ENCODE data around the gene BBLN.
A peak's percentile ranks its signal among the peaks of the same experiment; 100 is the strongest.

BBLN gene

GRCh38 chr9:128192601-128193371 lies 32.7 kb downstream of the BBLN start:
- TF ChIP-seq MAX (IDR thresholded peaks at IDR 0.05; ENCODE audit: low read depth, low read length) (no peak), POLR2A (IDR thresholded peaks at IDR 0.05; ENCODE audit: extremely low read depth, insufficient read length) (no peak), CTCF (IDR thresholded peaks at IDR 0.05; ENCODE audit: low read depth, low read length) (peak; percentile 22)
- no peak overlapping the region for H3K4me3 ChIP-seq (ENCODE audit: low read depth, low read length)
- peak; percentile 78 for DNase-seq (ENCODE audit: low read depth)

GRCh38 chr9:128193469-128194096 lies 33.5 kb downstream of the BBLN start:
- H3K4me3 ChIP-seq (ENCODE audit: low read depth, low read length): no peak overlapping the region
- no peak for DNase-seq (ENCODE audit: low read depth)
- TF ChIP-seq MAX (IDR thresholded peaks at IDR 0.05; ENCODE audit: low read depth, low read length): no peak
- TF ChIP-seq MYC (IDR thresholded peaks at IDR 0.05; ENCODE audit: low read depth, low read length): no peak
- no peak for TF ChIP-seq CTCF (IDR thresholded peaks at IDR 0.05; ENCODE audit: low read depth, low read length)
- no peak for TF ChIP-seq POLR2A (IDR thresholded peaks at IDR 0.05; ENCODE audit: extremely low read depth, insufficient read length)

GRCh38 chr9:128201441-128202369 lies 41.6 kb downstream of the BBLN start:
- H3K4me3 ChIP-seq (ENCODE audit: low read depth, low read length): no peak overlapping the region
- no peak for DNase-seq (ENCODE audit: low read depth)

GRCh38 chr9:128202648-128203023 lies 42.6 kb downstream of the BBLN start:
- H3K4me3 ChIP-seq (ENCODE audit: low read depth, low read length): no peak overlapping the region
- TF ChIP-seq POLR2A (IDR thresholded peaks at IDR 0.05; ENCODE audit: extremely low read depth, insufficient read length): no peak
- no peak for TF ChIP-seq CTCF (IDR thresholded peaks at IDR 0.05; ENCODE audit: low read depth, low read length)
- no peak for TF ChIP-seq MAX (IDR thresholded peaks at IDR 0.05; ENCODE audit: low read depth, low read length)
- TF ChIP-seq MYC (IDR thresholded peaks at IDR 0.05; ENCODE audit: low read depth, low read length): no peak
- no peak for DNase-seq (ENCODE audit: low read depth)

More at GRCh38 chr9:128201441-128202369, 41.6 kb downstream of the BBLN start:
- TF ChIP-seq POLR2A (IDR thresholded peaks at IDR 0.05; ENCODE audit: extremely low read depth, insufficient read length) (no peak), MYC (IDR thresholded peaks at IDR 0.05; ENCODE audit: low read depth, low read length) (no peak), MAX (IDR thresholded peaks at IDR 0.05; ENCODE audit: low read depth, low read length) (no peak), CTCF (IDR thresholded peaks at IDR 0.05; ENCODE audit: low read depth, low read length) (no peak)

GRCh38 chr9:128203024-128203706 lies 43.1 kb downstream of the BBLN start, which contains the start of gene DNM1:
DNM1 (plus strand) TSS chr9:128203379; CDS start chr9:128203471, 92 bp downstream.
- TF ChIP-seq CTCF (IDR thresholded peaks at IDR 0.05; ENCODE audit: low read depth, low read length) (peak; percentile 41), POLR2A (IDR thresholded peaks at IDR 0.05; ENCODE audit: extremely low read depth, insufficient read length) (peak; percentile 47), MAX (IDR thresholded peaks at IDR 0.05; ENCODE audit: low read depth, low read length) (no peak), MYC (IDR thresholded peaks at IDR 0.05; ENCODE audit: low read depth, low read length) (no peak; the same call in 1 of the 2 replicates)
- peak; percentile 76 for DNase-seq (ENCODE audit: low read depth)

More at GRCh38 chr9:128203024-128203706, 43.1 kb downstream of the BBLN start, which contains the start of gene DNM1:
- H3K4me3 ChIP-seq (ENCODE audit: low read depth, low read length): peak within 1 kb of the TSS; percentile 49

Data from NB4 (cell line).